ENCODE measurements around the gene ASMTL. TPM values are rescaled to one million over a fixed set of nuclear protein-coding genes. Genes with fewer than 3 reads are reported as not detected.

Gene ASMTL
- total RNA-seq, 4 donors from 2014 or later = 29.7 to 56.1 (median 42.4) TPM

DNA sequence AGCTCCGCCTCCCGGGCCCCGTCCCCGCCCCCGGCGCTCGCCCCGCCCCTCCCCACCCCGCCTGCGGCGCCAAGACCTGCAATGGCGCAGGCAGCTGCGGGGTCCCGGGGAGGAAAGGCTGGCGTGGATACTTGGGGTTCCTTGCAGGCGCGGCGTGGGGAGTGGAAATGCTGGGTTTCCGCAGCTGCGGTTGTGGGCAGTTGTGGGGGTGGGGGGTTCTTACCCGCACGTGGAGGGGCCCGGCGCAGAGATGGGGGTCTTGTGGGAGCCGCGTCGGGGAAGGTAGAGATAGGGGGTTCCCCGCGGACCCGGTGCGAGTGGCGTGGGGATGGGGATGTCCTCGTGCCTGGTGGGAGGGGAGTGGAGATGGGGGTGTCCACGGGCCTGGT, 680 bp upstream of the ASMTL start:
- WGBS, 2 donors = 0 to 3% methylated on average over 8 to 13 of the region's 34 CpGs
- peak overlapping the region; percentile 77 to 97 (median 88) for H3K27ac ChIP-seq
- TF ChIP-seq, protein P1, sequence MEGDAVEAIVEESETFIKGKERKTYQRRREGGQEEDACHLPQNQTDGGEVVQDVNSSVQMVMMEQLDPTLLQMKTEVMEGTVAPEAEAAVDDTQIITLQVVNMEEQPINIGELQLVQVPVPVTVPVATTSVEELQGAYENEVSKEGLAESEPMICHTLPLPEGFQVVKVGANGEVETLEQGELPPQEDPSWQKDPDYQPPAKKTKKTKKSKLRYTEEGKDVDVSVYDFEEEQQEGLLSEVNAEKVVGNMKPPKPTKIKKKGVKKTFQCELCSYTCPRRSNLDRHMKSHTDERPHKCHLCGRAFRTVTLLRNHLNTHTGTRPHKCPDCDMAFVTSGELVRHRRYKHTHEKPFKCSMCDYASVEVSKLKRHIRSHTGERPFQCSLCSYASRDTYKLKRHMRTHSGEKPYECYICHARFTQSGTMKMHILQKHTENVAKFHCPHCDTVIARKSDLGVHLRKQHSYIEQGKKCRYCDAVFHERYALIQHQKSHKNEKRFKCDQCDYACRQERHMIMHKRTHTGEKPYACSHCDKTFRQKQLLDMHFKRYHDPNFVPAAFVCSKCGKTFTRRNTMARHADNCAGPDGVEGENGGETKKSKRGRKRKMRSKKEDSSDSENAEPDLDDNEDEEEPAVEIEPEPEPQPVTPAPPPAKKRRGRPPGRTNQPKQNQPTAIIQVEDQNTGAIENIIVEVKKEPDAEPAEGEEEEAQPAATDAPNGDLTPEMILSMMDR (IDR thresholded peaks at IDR 0.05) = no peak
- TF ChIP-seq POLR2A (IDR thresholded peaks at IDR 0.05) = peak; percentile 28 to 35
- H3K9me3 ChIP-seq = no peaks in the 10 kb centered on the region
- H3K4me3 ChIP-seq (replicated peaks in 1 of 3) = peak overlapping the region in 2 of 3 donors; percentile 69
- intact Hi-C loops (cut with DNase I) = loop anchor here (5.0 to 10.0 kb wide), 4 partner anchors 56 to 1234 kb away; no protein-coding TSS in a partner anchor
- DNase-seq = no peak
- no peaks in the 10 kb centered on the region for H3K27me3 ChIP-seq
- no peaks in the 10 kb centered on the region for H3K36me3 ChIP-seq
- H3K4me1 ChIP-seq = peaks cover 11% of the 10 kb centered on the region in 2 donors

DNA sequence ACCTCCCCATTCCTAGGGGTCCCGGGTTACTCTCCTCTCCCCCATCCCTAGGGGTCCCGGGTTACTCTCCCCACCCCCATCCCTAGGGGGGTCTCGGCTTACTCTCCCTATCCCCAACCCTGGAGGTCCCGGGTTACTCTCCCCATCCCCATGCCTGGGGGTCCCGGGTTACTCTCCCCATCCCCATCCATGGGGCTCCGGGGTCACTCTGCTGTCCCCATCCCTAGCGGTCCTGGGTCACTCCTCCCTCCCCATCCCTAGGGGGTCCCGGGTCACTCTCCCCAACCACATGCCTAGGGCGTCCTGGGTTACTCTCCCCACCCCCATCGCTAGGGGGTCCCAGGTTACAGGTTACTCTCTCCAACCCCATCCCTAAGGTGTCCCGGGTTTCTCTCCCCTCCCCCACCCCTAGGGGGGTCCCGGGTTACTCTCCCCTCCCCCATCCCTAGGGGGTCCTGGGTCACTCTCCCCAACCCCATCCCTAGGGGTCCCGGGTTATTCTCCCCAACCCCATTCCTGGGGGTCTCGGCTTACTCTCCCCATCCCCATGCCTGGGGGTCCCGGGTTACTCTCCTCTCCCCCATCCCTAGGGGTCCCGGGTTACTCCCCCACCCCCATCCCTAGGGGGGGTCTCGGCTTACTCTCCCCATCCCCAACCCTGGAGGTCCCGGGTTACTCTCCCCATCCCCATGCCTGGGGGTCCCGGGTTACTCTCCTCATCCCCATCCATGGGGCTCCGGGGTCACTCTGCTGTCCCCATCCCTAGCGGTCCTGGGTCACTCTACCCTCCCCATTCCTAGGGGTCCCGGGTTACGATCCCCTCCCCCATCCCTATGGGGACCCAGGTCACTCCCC, 821 bp downstream of the ASMTL start:
- H3K9me3 ChIP-seq = no peaks in the 10 kb centered on the region
- 25 to 32% methylated on average over 22 to 23 of the region's 23 CpGs for WGBS, 2 donors
- H3K27me3 ChIP-seq = no peaks in the 10 kb centered on the region
- DNase-seq = peak in 1 of 2 donors; percentile 21
- H3K27ac ChIP-seq = peak overlapping the region in 2 of 3 donors; percentile 43 to 47
- H3K4me1 ChIP-seq = peaks cover 11% of the 10 kb centered on the region in 2 donors
- intact Hi-C loops (cut with DNase I) = loop anchor here (5.0 to 10.0 kb wide), 4 partner anchors 55 to 1235 kb away; no protein-coding TSS in a partner anchor
- TF ChIP-seq, protein P1 (IDR thresholded peaks at IDR 0.05) = no peak
- TF ChIP-seq POLR2A (IDR thresholded peaks at IDR 0.05) = no peak
- peak overlapping the region; percentile 6 to 98 (median 73) for H3K4me3 ChIP-seq (replicated peaks in 1 of 3)
- H3K36me3 ChIP-seq = no peaks in the 10 kb centered on the region

DNA sequence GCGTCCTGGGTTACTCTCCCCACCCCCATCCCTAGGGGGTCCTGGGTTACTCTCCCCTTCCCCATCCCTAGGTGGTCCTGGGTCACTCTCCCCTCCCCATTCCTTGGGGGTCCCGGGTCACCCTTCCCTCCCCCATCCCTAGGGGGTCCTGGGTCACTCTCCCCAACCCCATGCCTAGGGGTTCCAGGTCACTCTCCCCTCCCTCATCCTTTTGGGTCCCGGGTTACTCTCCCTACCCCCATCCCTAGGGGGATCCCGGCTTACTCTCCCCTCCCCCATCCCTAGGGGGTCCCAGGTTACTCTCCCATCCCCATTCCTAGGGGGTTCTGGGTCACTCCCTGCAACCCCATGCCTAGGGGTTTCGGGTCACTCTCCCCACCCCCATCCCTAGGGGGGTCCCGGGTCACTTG, 1.5 kb downstream of the ASMTL start:
- H3K4me3 ChIP-seq (replicated peaks in 1 of 3) = no peak overlapping the region
- DNase-seq = no peak
- peaks cover 11% of the 10 kb centered on the region in 2 donors for H3K4me1 ChIP-seq
- no peaks in the 10 kb centered on the region for H3K36me3 ChIP-seq
- no peak overlapping the region for H3K27ac ChIP-seq
- intact Hi-C loops (cut with DNase I) = loop anchor here (5.0 to 10.0 kb wide), 4 partner anchors 54 to 1236 kb away; no protein-coding TSS in a partner anchor
- 90 to 91% methylated on average over 6 of the region's 6 CpGs for WGBS, 2 donors
- H3K27me3 ChIP-seq = no peaks in the 10 kb centered on the region
- no peak for TF ChIP-seq POLR2A (IDR thresholded peaks at IDR 0.05)
- TF ChIP-seq, protein P1 (IDR thresholded peaks at IDR 0.05) = no peak
- no peaks in the 10 kb centered on the region for H3K9me3 ChIP-seq

DNA sequence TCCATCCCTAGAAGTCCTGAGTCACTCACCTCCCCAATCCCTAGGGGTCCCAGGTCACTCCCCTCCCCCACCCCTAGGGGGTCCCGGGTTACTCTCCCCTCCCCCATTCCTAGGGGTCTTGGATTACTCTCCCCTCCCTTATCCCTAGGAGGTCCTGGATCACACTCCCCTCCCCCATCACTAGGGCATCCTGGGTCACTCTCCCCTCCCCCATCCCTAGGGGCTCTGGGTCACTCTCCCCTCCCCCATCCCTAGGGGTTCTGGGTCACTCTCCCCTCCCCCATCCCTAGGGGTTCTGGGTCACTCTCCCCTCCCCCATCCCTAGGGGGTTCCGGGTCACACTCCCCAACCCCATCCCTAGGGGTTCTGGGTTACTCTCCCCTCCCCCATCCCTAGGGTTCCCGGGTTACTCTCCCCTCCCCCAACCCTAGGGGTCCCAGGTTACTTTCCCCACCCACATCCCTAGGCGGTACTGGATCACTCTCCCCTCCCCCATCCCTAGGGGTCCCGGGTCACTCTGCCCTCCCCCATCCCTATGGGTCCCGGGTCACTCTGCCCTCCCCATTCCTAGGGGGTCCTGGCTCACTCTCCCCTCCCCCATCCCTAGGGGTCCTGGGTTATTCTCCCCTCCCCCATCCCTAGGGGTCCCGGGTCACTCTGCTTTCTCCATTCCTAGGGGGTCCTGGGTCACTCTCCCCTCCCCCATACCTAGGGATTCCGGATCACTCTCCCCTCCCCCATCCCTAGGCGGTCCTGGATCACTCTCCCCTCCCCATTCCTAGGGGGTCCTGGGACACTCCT, 2.1 kb downstream of the ASMTL start:
- Histone ChIP-seq H3K27me3 (no peaks in the 10 kb centered on the region), H3K9me3 (no peaks in the 10 kb centered on the region), H3K27ac (no peak overlapping the region), H3K4me3 (replicated peaks in 1 of 3) (no peak overlapping the region), H3K36me3 (no peaks in the 10 kb centered on the region), H3K4me1 (peaks cover 11% of the 10 kb centered on the region in 2 donors)
- TF ChIP-seq, protein P1 (IDR thresholded peaks at IDR 0.05) = no peak
- TF ChIP-seq POLR2A (IDR thresholded peaks at IDR 0.05) = no peak
- intact Hi-C loops (cut with DNase I) = loop anchor here (5.0 to 10.0 kb wide), 4 partner anchors 53 to 1237 kb away; no protein-coding TSS in a partner anchor
- no peak for DNase-seq
- WGBS, 2 donors = 81% methylated on average over 9 of the region's 9 CpGs
